Fibroblast of lung (primary cell): ENCODE data around the gene HOXD11. TPM values are rescaled to one million over a fixed set of nuclear protein-coding genes. Genes with fewer than 3 reads are reported as not detected.

Source experiments
- DNase-seq, 2 donors: peaks; one replicate each; pipeline versions ENCODE4 v3.0.0 to v3.0.0-alpha.2; 2010; ENCODE audit warnings: low read depth in 2 of 2
- H2AFZ ChIP-seq: 2 replicates; pipeline ENCODE4 v1.5.1; 2012; ENCODE audit warnings: low read length, control low read depth, inconsistent platforms
- H3K27ac ChIP-seq: 2 replicates; pipeline ENCODE4 v1.5.1; 2011; ENCODE audit warnings: low read length, control low read depth; ENCODE audit not compliant: insufficient read depth
- H3K27me3 ChIP-seq: 2 replicates; pipeline ENCODE4 v1.5.1; 2011; ENCODE audit warnings: mild to moderate bottlenecking, low read length; ENCODE audit not compliant: control insufficient read depth, insufficient read depth
- H3K36me3 ChIP-seq: 2 replicates; pipeline ENCODE4 v1.5.1; 2011; ENCODE audit warnings: low read length; ENCODE audit not compliant: control insufficient read depth, insufficient read depth
- H3K4me1 ChIP-seq: 2 replicates; pipeline ENCODE4 v1.5.1; 2011; ENCODE audit warnings: low read length; ENCODE audit not compliant: control insufficient read depth, insufficient read depth; ENCODE audit errors: extremely low read depth
- H3K4me2 ChIP-seq: 2 replicates; pipeline ENCODE4 v1.5.1; 2011; ENCODE audit warnings: low read length, control low read depth; ENCODE audit not compliant: insufficient read depth; ENCODE audit errors: extremely low read depth
- H3K4me3 ChIP-seq, 4 experiments: fragments of 200-600 bp in 1 of 4; sonication (generic) in 1 of 4; replicated peaks in 1 of 4; 2 replicates each; pipeline ENCODE4 v1.5.1; 2011 to 2016; ENCODE audit warnings: low read length in 4 of 4, low read depth in 3 of 4, mild to moderate bottlenecking in 3 of 4, control low read depth in 2 of 4, inconsistent platforms in 1 of 4, mixed read lengths in 1 of 4; ENCODE audit not compliant: insufficient read depth in 1 of 4; ENCODE audit errors: control extremely low read depth in 1 of 4
- H3K79me2 ChIP-seq: 2 replicates; pipeline ENCODE4 v1.5.1; 2012; ENCODE audit warnings: mild to moderate bottlenecking, low read length, inconsistent platforms; ENCODE audit not compliant: control insufficient read depth, insufficient read depth
- H3K9ac ChIP-seq: 2 replicates; pipeline ENCODE4 v1.5.1; 2011; ENCODE audit warnings: mild to moderate bottlenecking, low read length, control low read depth; ENCODE audit not compliant: insufficient read depth
- H3K9me3 ChIP-seq: 2 replicates; pipeline ENCODE4 v1.5.1; 2012; ENCODE audit warnings: low read depth, low read length; ENCODE audit not compliant: control insufficient read depth, insufficient read depth
- H4K20me1 ChIP-seq: 2 replicates; pipeline ENCODE4 v1.5.1; 2011; ENCODE audit warnings: low read length; ENCODE audit not compliant: control insufficient read depth, insufficient read depth; ENCODE audit errors: extremely low read depth
- CTCF ChIP-seq, 2 donors: IDR thresholded peaks in 1 of 2; conservative IDR thresholded peaks in 1 of 2; 1 replicate in 1 of 2; 2 replicates in 1 of 2; pipeline ENCODE4 v1.5.1; 2011 to 2012; ENCODE audit warnings: low read length in 2 of 2, control low read depth in 1 of 2, inconsistent platforms in 1 of 2, low read depth in 1 of 2, mild to moderate bottlenecking in 1 of 2
- EZH2 ChIP-seq: IDR thresholded peaks from 2 replicates; pipeline ENCODE4 v1.5.1; 2012; ENCODE audit warnings: low read length, control low read depth, mild to moderate bottlenecking; ENCODE audit errors: missing control alignments
- polyA plus RNA-seq, 2 donors: library from polyadenylated mRNA; depleted of rRNA in 1 of 2; stranded (reverse) in 1 of 2; unstranded in 1 of 2; fragments of >200 nt; gene quantifications; 2 replicates each; pipeline ENCODE4 v1.2.1, GENCODE V29; 2011 to 2012; ENCODE audit warnings: missing spikeins in 1 of 2
- total RNA-seq: library from RNA; depleted of rRNA; stranded (reverse); fragments of >200 nt; gene quantifications from 2 replicates; pipeline ENCODE4 v1.2.1, GENCODE V29; 2014

Gene HOXD11
- total and polyA plus RNA-seq, 2 donors (not counting 1 experiment from before 2014, with no cell fraction given) = not detected

DNA sequence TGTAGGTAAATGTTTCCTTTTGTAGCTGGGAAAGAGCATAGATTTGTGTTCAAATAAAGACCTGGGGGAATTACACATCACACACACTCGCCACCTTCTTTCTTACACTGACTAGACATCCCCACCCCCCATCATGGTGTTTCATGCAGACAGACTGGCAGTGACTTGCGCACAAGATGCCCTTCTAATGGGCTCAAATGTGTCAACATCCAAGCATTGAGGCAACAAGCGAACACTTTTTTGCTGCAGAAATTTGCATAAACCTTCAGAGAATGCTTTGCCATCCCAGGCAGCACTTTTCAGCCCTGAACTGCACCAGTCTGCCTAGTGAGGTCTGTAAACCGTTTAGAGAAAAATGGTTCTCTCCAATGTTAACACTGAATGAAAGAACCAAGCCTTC lies 27.0 kb downstream of the HOXD11 start:
- Histone ChIP-seq H3K27me3 (peaks cover 87% of the 10 kb centered on the region), H3K9me3 (no peaks in the 10 kb centered on the region), H3K4me2 (no peak overlapping the region), H2AFZ (no peak overlapping the region), H3K4me1 (no peaks in the 10 kb centered on the region), H4K20me1 (no peaks in the 10 kb centered on the region), H3K9ac (no peak overlapping the region), H3K79me2 (no peaks in the 10 kb centered on the region), H3K36me3 (no peaks in the 10 kb centered on the region), H3K27ac (no peak overlapping the region), H3K4me3 (no peak overlapping the region)
- TF ChIP-seq EZH2 = no peak
- TF ChIP-seq CTCF (conservative IDR thresholded peaks at IDR 0.05 in 1 of 2, IDR thresholded peaks at IDR 0.05 in 1 of 2; ENCODE audit: low read depth in 1 of 2, low read length in 2 of 2) = no peak
- DNase-seq = no peak

DNA sequence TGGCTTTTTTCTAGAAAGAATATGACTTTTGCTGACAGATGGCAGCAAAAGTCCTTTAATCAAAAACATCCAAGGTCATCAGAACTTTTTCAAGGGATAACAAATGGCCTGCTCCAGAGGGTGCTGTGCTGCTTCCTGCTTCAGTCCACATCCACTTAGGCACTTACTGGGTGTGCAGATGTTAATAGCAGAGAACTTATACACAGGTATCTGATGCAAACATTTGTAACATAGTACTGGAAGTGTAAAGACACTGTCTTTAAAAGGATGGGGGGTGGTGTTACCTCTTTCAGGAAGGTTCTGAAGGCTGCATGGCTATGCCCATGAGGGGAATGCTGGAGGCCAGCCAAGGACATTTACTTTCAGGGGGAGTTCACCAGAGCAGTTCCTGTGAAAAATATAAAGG lies 28.0 kb downstream of the HOXD11 start:
- H3K4me1 ChIP-seq = no peaks in the 10 kb centered on the region
- H3K79me2 ChIP-seq = no peaks in the 10 kb centered on the region
- peaks cover 86% of the 10 kb centered on the region for H3K27me3 ChIP-seq
- H3K9ac ChIP-seq = no peak overlapping the region
- no peak overlapping the region for H3K27ac ChIP-seq
- no peak for TF ChIP-seq CTCF (conservative IDR thresholded peaks at IDR 0.05 in 1 of 2, IDR thresholded peaks at IDR 0.05 in 1 of 2; ENCODE audit: low read depth in 1 of 2, low read length in 2 of 2)
- no peak for TF ChIP-seq EZH2
- H3K36me3 ChIP-seq = no peaks in the 10 kb centered on the region
- H3K4me3 ChIP-seq = no peak overlapping the region
- H3K4me2 ChIP-seq = no peak overlapping the region
- H4K20me1 ChIP-seq = no peaks in the 10 kb centered on the region
- no peaks in the 10 kb centered on the region for H3K9me3 ChIP-seq
- no peak for DNase-seq
- H2AFZ ChIP-seq = no peak overlapping the region

DNA sequence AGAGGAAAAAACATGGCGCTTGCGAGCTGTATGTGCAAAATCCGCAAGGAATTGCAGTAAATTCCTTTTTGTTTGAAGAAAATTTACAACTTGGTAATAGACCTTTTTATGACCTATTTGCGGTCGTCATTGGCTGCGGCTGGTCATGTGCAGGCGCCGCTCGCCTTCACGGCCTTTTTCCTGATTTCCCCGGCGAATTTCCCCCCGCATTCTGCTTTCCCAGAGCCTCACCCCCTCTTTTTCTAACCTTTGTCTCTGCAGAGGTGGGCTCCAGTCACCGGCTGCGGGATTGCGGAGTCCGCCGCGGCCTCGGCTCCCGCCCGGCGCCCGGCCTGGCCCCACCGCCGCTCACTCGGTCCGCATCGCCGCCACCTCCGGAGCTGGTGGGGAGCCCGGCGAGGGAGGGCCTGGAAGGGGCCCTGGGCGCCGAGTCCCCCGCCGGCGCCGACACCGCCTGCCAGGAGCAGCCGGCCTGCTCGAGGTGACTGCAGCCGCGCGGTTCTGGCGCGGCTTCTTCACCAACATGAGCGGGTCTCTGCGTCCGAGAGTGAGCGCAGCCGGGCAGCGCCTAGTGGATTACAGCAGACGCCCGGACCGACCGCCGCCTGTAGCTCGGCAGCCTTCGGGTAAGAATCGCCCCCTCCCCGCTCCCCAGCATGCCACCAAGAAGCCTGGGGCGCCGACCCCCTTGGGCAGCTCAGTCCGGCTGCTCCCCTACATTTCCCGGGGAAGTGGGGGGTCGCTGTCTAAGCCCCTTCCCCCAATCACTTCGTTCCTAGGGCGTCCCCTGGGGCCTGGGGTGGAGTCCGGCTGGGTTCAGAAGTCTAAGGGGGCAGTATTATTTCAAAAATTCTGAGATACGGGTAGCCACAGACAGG lies 29.5 kb downstream of the HOXD11 start:
- Histone ChIP-seq H4K20me1 (no peaks in the 10 kb centered on the region), H3K9ac (no peak overlapping the region), H3K4me2 (no peak overlapping the region), H3K36me3 (no peaks in the 10 kb centered on the region), H3K9me3 (no peaks in the 10 kb centered on the region), H2AFZ (no peak overlapping the region), H3K27me3 (peaks cover 81% of the 10 kb centered on the region), H3K27ac (no peak overlapping the region), H3K4me1 (no peaks in the 10 kb centered on the region), H3K4me3 (peak overlapping the region in 1 of 4 experiments; percentile 22), H3K79me2 (no peaks in the 10 kb centered on the region)
- TF ChIP-seq CTCF (conservative IDR thresholded peaks at IDR 0.05 in 1 of 2, IDR thresholded peaks at IDR 0.05 in 1 of 2; ENCODE audit: low read depth in 1 of 2, low read length in 2 of 2) = no peak
- peak; percentile 41 for TF ChIP-seq EZH2
- DNase-seq = no peak
